HL-60/S4 treated with retinoic acid at 250 ng/mL for 4 days and 3 days (cell line): ENCODE data around the gene ZSCAN20.
"Not testable (repeated sequence)": the region's sequence is repeated elsewhere in the genome, so short reads cannot be mapped to it uniquely, and the experiment has no call there.

ENCODE experiments used
- in situ Hi-C: fragments of 300-500 bp; cut with MboI; formaldehyde crosslinking; loops from 2 replicates; pipeline ENCODE4 v1.7.0; 2022; ENCODE audit warnings: low sequenced_read_pairs

Gene ZSCAN20

GRCh38 chr1:33473900-33474299, 1.5 kb downstream of the ZSCAN20 start:
- in situ Hi-C loops: no loop called here

GRCh38 chr1:33477451-33477850, 5.0 kb downstream of the ZSCAN20 start:
- in situ Hi-C loops: no loop called here

GRCh38 chr1:33482412-33482811, 10.0 kb downstream of the ZSCAN20 start:
- in situ Hi-C loops: no loop called here

GRCh38 chr1:33488624-33489023, 16.2 kb downstream of the ZSCAN20 start:
- in situ Hi-C loops: no loop called here

GRCh38 chr1:33494929-33495328, 22.5 kb downstream of the ZSCAN20 start:
- in situ Hi-C loops: no loop called here

- in situ Hi-C loops: no loop called here
Measured at GRCh38 chr1:33497410-33497809, 25.0 kb downstream of the ZSCAN20 start.

- in situ Hi-C loops: no loop called here
Measured at GRCh38 chr1:33500547-33500946, 28.1 kb downstream of the ZSCAN20 start.

GRCh38 chr1:33501309-33501708, 28.9 kb downstream of the ZSCAN20 start:
- in situ Hi-C loops: no loop called here

- in situ Hi-C loops: no loop called here
Measured at GRCh38 chr1:33501774-33502173, 29.3 kb downstream of the ZSCAN20 start.

- in situ Hi-C loops: no loop called here
Measured at GRCh38 chr1:33502726-33503125, 30.3 kb downstream of the ZSCAN20 start.

- in situ Hi-C loops: no loop called here
Measured at GRCh38 chr1:33503506-33503905, 31.1 kb downstream of the ZSCAN20 start.

GRCh38 chr1:33507661-33508060, 35.2 kb downstream of the ZSCAN20 start:
- in situ Hi-C loops: no loop called here

GRCh38 chr1:33508151-33508550, 35.7 kb downstream of the ZSCAN20 start:
- in situ Hi-C loops: no loop called here

- in situ Hi-C loops: not testable (repeated sequence)
Measured at GRCh38 chr1:33509276-33509675, 36.8 kb downstream of the ZSCAN20 start.

- in situ Hi-C loops: no loop called here
Measured at GRCh38 chr1:33512226-33513011, 40.0 kb downstream of the ZSCAN20 start.

- in situ Hi-C loops: no loop called here
Measured at GRCh38 chr1:33515112-33515511, 42.7 kb downstream of the ZSCAN20 start.

- in situ Hi-C loops: no loop called here
Measured at GRCh38 chr1:33515607-33516006, 43.2 kb downstream of the ZSCAN20 start.

- in situ Hi-C loops: no loop called here
Measured at GRCh38 chr1:33516428-33516827, 44.0 kb downstream of the ZSCAN20 start.

- in situ Hi-C loops: no loop called here
Measured at GRCh38 chr1:33516891-33517567, 44.6 kb downstream of the ZSCAN20 start.

- in situ Hi-C loops: no loop called here
Measured at GRCh38 chr1:33517596-33518250, 45.3 kb downstream of the ZSCAN20 start.

- in situ Hi-C loops: no loop called here
Measured at GRCh38 chr1:33519240-33519884, 46.9 kb downstream of the ZSCAN20 start.
